ENCODE results near the gene TREH. TPM values are rescaled to one million over a fixed set of nuclear protein-coding genes. Genes with fewer than 3 reads are reported as not detected.

Gene TREH
- total RNA-seq, 1 experiment from 2014 or later = not detected

- DNase-seq (ENCODE audit: low read depth) = no peak
Observed at GRCh38 chr11:118670063-118670462, 9.4 kb downstream of the TREH start.

GRCh38 chr11:118666371-118666770 is 13.1 kb downstream of the TREH start:
- no peak for DNase-seq (ENCODE audit: low read depth)

GRCh38 chr11:118663902-118664301 is 15.5 kb downstream of the TREH start:
- no peak for DNase-seq (ENCODE audit: low read depth)

GRCh38 chr11:118663381-118663780 is 16.1 kb downstream of the TREH start:
- no peak for DNase-seq (ENCODE audit: low read depth)

GRCh38 chr11:118662401-118663271 is 16.8 kb downstream of the TREH start:
- no peak for DNase-seq (ENCODE audit: low read depth)

GRCh38 chr11:118661425-118662301 is 17.8 kb downstream of the TREH start:
- DNase-seq (ENCODE audit: low read depth) = no peak

GRCh38 chr11:118660681-118661424 is 18.6 kb downstream of the TREH start:
- no peak for DNase-seq (ENCODE audit: low read depth)

- no peak for DNase-seq (ENCODE audit: low read depth)
Observed at GRCh38 chr11:118659953-118660680, 19.3 kb downstream of the TREH start.

- DNase-seq (ENCODE audit: low read depth) = peak; percentile 85
Observed at GRCh38 chr11:118659314-118659952, 20.0 kb downstream of the TREH start.

GRCh38 chr11:118658429-118659313 is 20.8 kb downstream of the TREH start:
- no peak for DNase-seq (ENCODE audit: low read depth)

- DNase-seq (ENCODE audit: low read depth) = no peak
Observed at GRCh38 chr11:118657709-118658428, 21.6 kb downstream of the TREH start.

GRCh38 chr11:118657238-118657637 is 22.2 kb downstream of the TREH start:
- peak; percentile 22 for DNase-seq (ENCODE audit: low read depth)

DNA sequence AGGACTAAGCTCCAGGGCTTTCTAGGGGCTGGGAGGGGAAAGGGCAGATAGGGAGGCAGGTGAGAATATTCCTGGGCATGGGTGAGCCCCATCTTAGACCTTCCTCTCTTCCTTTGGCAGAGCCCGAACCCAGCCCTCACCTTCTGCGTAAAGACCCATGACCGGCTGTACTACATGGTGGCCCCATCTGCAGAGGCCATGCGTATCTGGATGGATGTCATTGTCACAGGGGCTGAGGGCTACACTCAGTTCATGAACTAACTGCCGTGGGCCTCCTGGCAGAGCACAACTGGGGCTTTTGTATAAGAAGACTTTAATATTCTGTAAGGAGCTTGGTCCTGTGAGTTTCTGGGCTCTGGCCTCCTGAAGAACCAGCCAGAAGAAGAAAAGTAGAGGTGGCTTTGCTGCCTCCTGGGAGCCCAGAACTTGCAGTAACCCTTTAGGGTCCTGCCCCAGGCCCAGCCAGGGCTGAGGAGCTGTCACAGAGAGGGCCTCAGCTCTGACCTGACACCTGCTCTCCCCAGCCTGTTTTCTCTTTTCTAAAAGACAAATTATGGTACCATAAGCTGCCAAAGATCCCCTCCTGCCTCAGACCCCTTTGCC is 22.8 kb downstream of the TREH start:
- no peak for DNase-seq (ENCODE audit: low read depth)

DNA sequence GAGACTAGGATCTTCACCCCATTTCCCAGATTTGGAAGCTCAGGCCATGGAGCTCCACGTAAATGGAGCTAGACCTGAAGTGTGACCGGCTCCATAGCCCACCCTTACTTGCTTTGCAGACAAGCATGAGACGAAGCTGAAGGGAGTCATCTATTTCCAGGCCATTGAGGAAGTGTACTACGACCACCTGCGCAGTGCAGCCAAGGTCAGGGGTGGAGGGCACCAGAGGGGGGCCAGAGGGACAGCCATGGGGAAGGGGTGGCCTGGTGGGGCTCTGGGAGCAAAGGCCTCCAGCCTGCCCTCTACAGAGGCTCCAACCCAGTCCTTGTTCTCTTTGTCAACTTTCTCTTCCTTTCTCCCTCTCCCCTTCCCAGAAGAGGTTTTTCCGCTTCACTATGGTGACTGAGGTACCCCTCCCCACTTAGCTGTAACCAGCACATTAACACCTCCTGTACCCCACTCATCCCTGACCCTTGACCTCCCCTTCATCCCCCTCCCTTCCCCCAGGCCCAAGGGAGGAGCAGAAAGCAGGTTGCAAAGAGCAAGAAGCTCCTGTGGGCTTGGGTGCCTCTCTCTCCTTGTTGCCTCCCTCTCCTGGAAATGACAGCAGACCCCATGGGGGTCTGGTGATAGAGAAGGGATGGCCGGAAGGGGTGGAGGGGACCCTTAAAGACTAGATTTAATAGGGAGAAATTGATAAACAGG is 23.8 kb downstream of the TREH start:
- DNase-seq (ENCODE audit: low read depth) = no peak

DNA sequence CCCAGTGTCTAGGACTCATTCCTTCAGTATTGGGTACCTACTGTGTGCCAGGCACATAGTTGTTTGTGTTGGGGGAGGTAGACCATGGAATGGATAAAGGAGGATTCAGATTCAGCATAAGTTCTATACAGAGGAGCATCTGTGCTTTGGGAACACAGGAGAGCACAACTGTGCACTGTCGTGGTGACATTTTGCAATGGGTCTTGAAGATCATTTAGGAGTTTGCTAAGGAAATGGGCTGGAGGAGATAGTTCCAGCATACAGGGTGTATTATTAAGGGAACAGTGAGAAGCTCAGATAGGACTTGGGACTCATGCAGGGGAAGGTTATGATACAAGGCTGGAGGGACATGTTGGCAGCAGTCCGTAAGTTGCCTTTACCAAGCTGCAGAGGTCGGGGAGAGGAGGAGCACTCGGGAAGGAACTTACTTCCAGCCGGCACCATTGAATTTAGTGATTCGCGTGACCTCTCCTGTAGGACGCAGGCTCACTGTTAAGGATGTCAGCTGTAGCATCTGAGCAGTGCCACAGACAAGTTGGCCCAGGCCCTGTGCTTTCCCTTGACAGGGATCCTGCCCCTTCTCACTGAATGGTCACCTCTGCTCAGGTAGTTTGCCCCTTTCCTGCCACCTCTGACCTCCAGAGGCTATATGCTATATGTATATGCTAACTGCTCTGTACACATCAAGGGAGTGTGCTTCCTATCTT is 25.6 kb downstream of the TREH start:
- no peak for DNase-seq (ENCODE audit: low read depth)

DNA sequence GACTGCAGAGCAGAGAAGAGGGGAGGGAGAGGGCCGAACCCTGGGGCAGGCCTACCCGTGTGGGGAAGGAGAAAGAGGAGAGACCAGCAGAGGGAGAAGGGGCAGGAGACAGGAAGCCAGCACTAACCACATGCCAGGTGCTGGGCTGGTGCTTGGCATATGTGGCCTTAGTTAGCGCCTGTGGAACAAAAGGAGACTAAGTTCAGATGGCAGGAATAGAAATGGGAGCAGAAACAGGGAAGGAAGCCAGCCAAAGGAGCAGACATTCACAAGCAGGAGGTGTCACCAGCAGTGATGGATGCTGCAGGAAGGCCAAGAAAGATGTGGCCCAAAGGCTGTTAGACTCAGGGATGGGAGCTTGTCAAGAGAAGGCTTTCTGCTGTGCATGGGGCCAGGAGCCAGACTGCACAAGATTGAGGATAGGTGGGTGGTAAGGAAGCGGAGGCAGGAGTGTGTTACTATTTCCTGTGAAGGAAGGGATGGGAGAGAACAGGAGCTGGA is 26.7 kb downstream of the TREH start:
- peak; percentile 25 for DNase-seq (ENCODE audit: low read depth)

- no peak for DNase-seq (ENCODE audit: low read depth)
Observed at GRCh38 chr11:118651820-118652219, 27.6 kb downstream of the TREH start.
